ENCODE data around the gene RNF2.
"Not testable (repeated sequence)": the region's sequence is repeated elsewhere in the genome, so short reads cannot be mapped to it uniquely, and the experiment has no call there.

RNF2 gene

DNA sequence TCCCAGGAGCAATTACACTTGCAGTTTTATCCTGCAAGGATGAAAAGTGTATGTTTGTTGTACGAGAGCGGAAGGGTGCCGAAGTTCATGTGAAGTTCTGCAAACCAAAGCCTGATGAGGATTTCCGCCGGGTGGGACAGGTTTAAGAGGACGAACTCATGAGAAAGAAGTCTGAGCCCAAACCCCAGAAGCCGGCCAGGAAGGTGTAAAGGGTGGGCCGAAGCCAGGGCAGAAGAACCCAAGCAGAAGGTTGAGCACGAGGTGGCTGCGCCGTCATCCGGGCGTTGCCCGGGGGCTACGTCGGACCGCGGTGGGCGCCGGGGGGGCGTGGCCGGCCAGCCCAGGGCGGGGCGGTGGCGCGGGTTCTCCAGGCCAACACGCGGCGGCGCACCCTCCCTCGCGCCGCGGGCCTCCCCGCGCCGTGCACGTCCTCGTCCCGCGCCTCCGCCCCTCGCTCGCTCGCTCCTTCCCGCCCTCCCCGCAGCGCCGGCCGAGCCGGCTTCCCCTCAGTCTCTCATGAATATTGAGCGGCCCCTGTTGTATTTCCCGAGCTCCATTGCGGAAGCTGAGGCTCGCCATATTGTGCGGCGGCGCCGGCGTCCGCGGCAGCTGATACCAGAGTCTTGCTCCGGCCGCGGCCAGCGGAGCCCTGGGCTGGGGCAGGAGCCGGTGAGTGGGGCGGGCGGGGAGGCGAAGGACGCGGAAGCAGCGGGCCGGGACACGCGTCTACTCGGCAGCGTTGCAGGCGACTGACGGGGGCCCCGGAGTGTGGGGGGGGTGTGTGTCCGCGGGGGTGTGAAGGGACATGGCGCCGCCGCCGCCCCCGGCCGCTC is at the start of gene RNF2:
Gene RNF2 (plus strand): TSS at position 578 of the 833 bp plus-strand sequence. CDS start 41,996 bp downstream, outside the sequence.
- peak; percentile 73 for DNase-seq (ENCODE audit: low spot score)

- DNase-seq (ENCODE audit: low spot score), result not testable (repeated sequence)
Observed at GRCh38 chr1:184999974-185000373, 45.4 kb upstream of the RNF2 start.

GRCh38 chr1:185001312-185001880 is 44.0 kb upstream of the RNF2 start:
- not testable (repeated sequence) for DNase-seq (ENCODE audit: low spot score)

DNA sequence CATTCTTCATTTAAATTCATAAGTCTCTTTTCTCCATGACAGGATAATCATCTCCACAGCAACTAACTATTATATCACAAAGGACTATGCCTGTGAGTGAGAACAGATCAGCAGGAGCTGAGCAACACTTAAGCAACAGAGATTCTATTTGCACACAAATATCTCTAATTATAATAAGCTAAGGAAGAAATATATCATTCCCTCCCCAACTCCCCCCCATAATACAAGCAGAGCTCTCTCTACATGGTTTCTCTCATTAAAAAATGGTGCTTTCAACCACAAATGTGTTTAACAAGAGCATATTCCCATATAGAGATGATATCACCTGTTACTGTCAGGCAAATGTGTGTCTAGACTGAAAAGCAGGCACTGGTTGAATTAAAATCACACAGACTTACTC is 36.5 kb upstream of the RNF2 start:
- no peak for DNase-seq (ENCODE audit: low spot score)

GRCh38 chr1:185010361-185010760 is 35.0 kb upstream of the RNF2 start:
- DNase-seq (ENCODE audit: low spot score), result no peak

DNA sequence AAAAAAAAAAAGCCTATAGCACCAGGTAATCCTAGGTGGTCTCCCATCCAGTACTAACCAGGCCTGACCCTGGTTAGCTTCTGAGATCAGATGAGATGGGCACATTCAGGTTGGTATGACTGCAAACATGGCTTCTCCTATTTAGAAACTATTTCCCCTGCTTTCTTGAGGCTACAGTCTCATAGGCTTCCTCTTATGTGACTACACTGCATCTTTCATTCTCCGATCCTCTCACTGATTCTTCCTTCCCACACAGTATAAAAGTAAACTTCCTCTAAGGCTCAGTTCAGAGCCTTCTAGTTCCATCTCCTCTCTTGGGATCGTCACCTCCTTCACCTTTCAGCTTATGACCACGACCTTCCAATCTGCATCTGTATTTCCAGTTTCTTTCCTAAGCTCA is 30.4 kb upstream of the RNF2 start:
- DNase-seq (ENCODE audit: low spot score), result no peak

- DNase-seq (ENCODE audit: low spot score), result no peak
Observed at GRCh38 chr1:185015631-185016030, 29.7 kb upstream of the RNF2 start.

GRCh38 chr1:185016880-185017279 is 28.5 kb upstream of the RNF2 start:
- no peak for DNase-seq (ENCODE audit: low spot score)

DNA sequence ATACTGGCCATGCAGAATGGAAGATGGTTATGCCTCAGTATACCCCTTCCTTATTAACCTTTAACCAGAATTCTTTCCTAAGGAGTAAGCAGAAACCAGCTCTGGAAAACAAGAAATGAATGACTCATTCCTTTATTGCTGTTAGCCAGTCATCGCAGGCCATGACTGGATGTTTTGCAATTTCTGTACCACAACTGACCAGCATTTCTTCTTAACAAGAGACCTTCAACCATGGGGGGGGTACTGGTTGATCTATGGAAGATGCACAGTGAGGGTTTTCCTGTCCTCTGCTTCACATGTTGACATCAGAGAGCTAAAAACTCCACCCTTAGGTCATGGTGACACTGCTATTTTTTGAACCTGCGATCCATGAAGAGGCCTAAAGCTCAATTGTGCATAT is 28.0 kb upstream of the RNF2 start:
- DNase-seq (ENCODE audit: low spot score), result peak; percentile 83

DNA sequence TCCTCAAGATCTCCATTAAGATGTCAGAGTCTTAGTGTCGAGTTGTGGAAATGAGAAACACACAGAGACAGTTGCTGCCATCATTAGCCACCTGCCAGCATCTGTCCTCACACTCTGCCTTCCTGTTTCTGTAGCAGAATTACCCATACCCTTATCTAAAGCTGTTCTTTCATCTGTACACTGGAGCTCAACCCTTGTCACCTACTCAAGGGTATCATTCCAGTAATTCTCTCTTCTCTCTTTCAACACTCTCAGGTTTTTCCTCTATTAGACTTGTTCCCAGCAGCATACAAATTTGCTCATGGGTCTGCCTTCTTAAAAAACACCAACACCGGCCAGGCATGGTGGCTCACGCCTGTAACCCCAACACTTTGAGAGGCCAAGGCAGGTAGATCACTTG is 27.4 kb upstream of the RNF2 start:
- no peak for DNase-seq (ENCODE audit: low spot score)

- DNase-seq (ENCODE audit: low spot score), result no peak
Observed at GRCh38 chr1:185027252-185027882, 18.0 kb upstream of the RNF2 start.

DNA sequence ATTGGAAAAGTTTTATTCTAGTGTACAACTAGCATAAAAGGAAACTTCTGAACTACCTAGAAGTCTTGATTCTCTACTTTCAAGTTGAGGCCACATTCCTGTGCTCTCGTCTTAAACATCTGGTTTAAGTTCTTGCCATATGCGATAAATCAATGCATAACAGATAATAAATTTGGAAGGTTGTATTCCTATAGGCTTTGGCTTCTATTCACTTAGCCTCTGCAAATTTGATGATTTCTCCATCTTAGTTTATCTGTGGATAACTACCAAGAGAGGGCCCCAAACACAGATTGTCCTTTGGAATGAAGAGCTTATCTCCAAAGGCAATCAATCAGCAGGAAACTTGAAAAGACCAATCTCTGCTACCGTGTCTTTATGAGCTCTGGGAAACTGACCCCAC is 11.7 kb upstream of the RNF2 start:
- DNase-seq (ENCODE audit: low spot score), result no peak

DNA sequence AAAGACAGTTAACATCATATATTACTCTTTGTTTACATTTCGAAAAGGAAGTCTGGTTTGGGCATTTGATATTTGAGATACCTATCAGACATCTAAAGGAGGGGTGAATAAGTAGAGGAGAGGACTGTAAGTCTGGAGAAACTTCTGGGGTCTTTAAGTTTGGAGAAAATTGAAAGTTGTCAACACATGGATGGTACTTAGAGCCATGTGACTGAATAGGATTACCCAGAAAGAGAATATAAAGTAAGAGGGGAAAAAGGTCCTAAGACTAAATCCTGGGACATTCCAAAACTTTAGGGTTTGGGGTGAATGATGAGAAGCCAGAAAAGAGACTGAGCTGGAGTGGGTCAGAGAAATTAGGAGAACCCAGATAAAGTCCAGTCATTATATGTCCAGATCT is 10.1 kb upstream of the RNF2 start:
- DNase-seq (ENCODE audit: low spot score), result no peak

DNA sequence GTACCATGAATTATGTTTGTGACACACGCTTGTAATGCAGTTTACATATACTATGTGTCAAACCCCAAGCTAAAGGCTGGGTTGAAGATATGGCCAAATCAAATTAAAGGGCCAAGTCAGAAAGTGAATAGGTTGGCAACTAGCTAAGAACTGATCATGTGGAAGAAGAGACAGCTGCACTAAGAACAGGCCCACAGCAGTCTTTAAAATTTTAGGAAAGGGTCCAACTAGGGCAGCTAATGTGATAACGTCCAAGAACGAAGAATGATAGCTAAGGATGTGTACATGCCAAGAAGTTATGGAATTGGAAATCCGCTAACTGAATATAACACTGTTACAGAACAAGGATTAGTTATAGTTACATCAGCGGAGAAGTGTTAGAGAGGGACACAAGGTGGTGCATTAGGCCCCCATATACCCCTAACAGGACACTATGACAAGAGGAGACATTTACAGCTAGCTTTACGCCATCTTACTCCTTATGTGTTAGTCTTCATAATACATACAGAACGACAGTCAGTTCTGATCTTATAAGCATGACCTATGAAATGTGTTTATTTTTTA is 6.5 kb upstream of the RNF2 start:
- no peak for DNase-seq (ENCODE audit: low spot score)

DNA sequence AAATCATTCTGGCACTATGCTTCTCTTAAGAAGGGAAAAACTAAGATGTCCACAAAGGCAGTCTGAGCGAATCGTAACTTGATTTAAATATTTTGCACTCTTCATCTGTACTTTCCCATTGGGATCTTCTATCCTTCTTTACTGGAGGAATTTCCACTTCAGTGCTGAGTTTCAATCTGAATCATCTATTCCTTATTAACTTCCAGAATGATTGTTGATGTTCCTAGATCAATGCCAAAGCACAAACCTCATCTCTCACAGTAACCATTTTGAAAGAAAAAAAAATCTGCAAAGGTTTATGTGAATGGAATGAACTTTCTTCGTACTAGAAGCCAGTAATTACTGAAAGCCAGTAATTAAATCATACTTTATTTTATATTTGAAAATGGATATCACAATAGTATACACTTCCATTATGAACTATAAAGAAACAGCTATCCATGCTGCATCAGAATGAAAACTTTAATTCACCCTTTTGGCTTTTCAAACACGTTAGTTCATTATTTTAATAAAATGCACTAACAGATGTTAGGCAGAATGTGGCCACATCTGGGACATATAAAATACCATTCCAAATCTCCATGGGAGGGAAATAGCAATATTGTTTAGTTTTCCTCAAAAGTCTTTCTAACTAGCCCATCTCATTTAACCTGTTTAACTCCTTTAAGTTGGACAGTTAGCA is 5.5 kb upstream of the RNF2 start:
- DNase-seq (ENCODE audit: low spot score), result no peak

DNA sequence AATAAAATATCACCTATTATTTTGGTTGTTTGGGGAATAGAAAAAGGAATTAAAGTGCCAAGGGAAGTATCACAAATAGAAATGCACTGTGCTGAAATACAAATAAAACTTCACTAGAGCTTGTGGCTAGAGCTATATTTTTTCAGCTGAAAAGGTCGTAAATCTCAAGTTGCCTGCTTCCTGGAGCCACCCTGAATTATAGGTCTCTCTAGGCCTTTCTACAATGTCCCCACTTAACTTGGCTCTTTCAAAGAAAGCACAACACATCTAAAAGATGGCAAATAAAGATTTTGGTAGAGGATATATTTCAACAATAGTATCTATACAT is 5.0 kb upstream of the RNF2 start:
- no peak for DNase-seq (ENCODE audit: low spot score)

DNA sequence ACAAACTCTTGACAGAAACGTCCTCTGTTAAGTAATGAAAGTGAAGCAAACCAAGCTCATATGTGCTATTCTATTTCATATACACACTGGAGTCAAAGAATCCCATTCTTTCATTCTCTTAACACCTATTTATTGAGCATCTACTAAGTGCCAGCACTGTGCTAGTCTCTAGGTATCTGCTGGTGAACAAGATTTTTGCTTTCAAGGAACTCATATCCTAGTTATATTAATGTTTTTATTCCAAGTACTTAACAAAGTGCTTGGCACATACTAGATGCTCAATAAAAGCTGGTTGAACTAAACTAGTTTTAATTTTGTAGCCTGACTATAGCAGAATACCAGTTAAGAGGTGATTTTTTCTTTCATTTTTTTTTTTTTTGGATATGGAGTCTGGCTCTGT is 3.6 kb upstream of the RNF2 start:
- no peak for DNase-seq (ENCODE audit: low spot score)

- no peak for DNase-seq (ENCODE audit: low spot score)
Observed at GRCh38 chr1:185042737-185043136, 2.6 kb upstream of the RNF2 start.

DNA sequence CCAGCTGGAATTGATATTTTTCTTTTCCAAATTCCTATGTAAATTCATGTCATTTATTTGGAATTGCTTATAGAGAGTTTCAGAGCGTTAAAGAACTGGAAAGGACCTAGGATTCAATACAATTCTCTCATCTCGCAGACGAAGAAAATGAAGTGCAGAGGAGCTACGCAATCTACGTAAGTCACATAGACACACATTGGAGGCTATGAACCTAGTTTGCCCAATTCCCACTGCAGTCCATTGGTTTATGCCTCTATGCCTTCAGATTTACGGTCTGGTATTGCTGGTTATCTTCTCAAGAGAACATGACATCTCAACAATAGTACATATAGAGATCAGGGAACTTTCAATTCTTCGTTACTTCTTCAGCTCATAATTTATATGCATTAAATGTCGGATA is 971 bp upstream of the RNF2 start:
- DNase-seq (ENCODE audit: low spot score), result no peak

DNA sequence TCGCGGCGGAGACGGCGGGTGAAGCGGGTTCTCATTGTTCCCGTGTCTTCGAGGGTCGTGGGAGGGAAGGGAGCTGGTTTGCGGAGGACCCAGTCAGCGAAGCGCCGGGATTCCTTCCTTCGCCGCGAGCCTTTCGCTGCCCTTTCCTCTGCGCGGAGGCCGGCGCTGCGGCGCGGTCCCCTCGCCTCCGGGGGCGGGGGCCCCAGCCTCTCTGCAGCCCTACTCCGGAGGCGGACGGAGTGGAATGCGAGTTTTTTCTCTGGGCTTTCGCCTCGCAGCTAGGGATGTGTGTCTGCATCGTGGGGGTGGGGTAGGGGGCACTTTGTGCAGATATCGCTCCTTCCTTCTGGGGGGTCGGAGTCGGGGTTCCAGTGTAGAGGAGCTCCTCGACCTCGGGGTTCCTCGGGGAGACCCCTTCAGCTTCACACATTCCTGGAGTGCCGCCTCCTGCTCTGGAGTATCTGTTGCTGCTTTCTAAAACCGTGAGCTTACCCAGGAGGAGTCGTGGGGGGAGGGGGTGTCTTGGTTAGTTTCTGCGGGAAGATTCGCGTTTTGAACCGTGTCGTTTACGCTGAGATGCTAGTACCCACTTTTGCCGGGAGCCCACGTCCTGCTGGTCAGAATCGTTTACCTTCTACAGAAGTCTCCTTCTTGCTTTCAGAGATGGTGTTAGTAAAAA is 595 bp downstream of the RNF2 start:
- peak; percentile 61 for DNase-seq (ENCODE audit: low spot score)

GRCh38 chr1:185046668-185047067 is 1.3 kb downstream of the RNF2 start:
- DNase-seq (ENCODE audit: low spot score), result no peak

- DNase-seq (ENCODE audit: low spot score), result no peak
Observed at GRCh38 chr1:185049670-185050069, 4.3 kb downstream of the RNF2 start.

Measured in RKO (cell line).